ENCODE results near the gene ASCL2. TPM values are rescaled to one million over a fixed set of nuclear protein-coding genes. Genes with fewer than 3 reads are reported as not detected.
A peak's percentile ranks its signal among the peaks of the same experiment; 100 is the strongest.

ASCL2 gene
- total RNA-seq (1 to 10 TPM; 4.8 to 5.8 TPM), polyA plus RNA-seq (ENCODE audit: insufficient read depth, low read depth, low replicate concordance) (1.3 TPM)
- long read RNA-seq, donor 1, partial matches to known transcripts, result 0 of 2 reads
- long read RNA-seq, donor 1, other reads (novel, unspliced or antisense), result 0 of 2 reads
- long read RNA-seq, donor 2, result 0 reads

- intact Hi-C loops (cut with DNase I; ENCODE audit: low total_unique reads), result no loop called here
- WGBS, 2 donors, result 0 to 1% methylated on average over 18 to 72 of the region's 89 CpGs
- DNase-seq, result peak; percentile 16
Measured at GRCh38 chr11:2270322-2271076, at the start of gene ASCL2. Gene ASCL2, minus strand, starts transcription at chr11:2270588. Its CDS starts 256 bp downstream, at chr11:2270332.

GRCh38 chr11:2319791-2320472 lies 49.5 kb upstream of the ASCL2 start:
- Histone ChIP-seq H3K27me3 (no peaks in the 10 kb centered on the region), H3K4me1 (peaks cover 6% of the 10 kb centered on the region), H3K4me3 (no peak overlapping the region), H3K36me3 (ENCODE audit: low read depth, missing control alignments) (no peaks in the 10 kb centered on the region), H3K27ac (no peak overlapping the region), H3K9me3 (no peaks in the 10 kb centered on the region)
- TF ChIP-seq, protein P1, sequence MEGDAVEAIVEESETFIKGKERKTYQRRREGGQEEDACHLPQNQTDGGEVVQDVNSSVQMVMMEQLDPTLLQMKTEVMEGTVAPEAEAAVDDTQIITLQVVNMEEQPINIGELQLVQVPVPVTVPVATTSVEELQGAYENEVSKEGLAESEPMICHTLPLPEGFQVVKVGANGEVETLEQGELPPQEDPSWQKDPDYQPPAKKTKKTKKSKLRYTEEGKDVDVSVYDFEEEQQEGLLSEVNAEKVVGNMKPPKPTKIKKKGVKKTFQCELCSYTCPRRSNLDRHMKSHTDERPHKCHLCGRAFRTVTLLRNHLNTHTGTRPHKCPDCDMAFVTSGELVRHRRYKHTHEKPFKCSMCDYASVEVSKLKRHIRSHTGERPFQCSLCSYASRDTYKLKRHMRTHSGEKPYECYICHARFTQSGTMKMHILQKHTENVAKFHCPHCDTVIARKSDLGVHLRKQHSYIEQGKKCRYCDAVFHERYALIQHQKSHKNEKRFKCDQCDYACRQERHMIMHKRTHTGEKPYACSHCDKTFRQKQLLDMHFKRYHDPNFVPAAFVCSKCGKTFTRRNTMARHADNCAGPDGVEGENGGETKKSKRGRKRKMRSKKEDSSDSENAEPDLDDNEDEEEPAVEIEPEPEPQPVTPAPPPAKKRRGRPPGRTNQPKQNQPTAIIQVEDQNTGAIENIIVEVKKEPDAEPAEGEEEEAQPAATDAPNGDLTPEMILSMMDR (IDR thresholded peaks at IDR 0.05), result no peak
- no peak for TF ChIP-seq POLR2A (IDR thresholded peaks at IDR 0.05)
- no peak for DNase-seq
- intact Hi-C loops (cut with DNase I; ENCODE audit: low total_unique reads), result no loop called here
- 71 to 79% methylated on average over 10 of the region's 10 CpGs for WGBS, 2 donors

More at GRCh38 chr11:2270322-2271076, at the start of gene ASCL2:
- H3K27me3 ChIP-seq, result peaks cover 3% of the 10 kb centered on the region
- H3K4me3 ChIP-seq, result peak within 1 kb of the TSS; percentile 45 to 57
- no peaks in the 10 kb centered on the region for H3K36me3 ChIP-seq (ENCODE audit: low read depth, missing control alignments)
- H3K27ac ChIP-seq, result peak within 1 kb of the TSS in 1 of 2 donors; percentile 69
- peaks cover 9% of the 10 kb centered on the region for H3K4me1 ChIP-seq
- TF ChIP-seq, protein P1 (IDR thresholded peaks at IDR 0.05), result no peak
- TF ChIP-seq POLR2A (IDR thresholded peaks at IDR 0.05), result no peak
- H3K9me3 ChIP-seq, result no peaks in the 10 kb centered on the region

- WGBS, 2 donors, result 83 to 92% methylated on average over 6 to 7 of the region's 7 CpGs
- Histone ChIP-seq H3K4me1 (peaks cover 17% of the 10 kb centered on the region), H3K9me3 (no peaks in the 10 kb centered on the region), H3K36me3 (ENCODE audit: low read depth, missing control alignments) (no peaks in the 10 kb centered on the region), H3K27me3 (no peaks in the 10 kb centered on the region), H3K4me3 (no peak overlapping the region), H3K27ac (no peak overlapping the region)
- DNase-seq, result no peak
- intact Hi-C loops (cut with DNase I; ENCODE audit: low total_unique reads), result no loop called here
- no peak for TF ChIP-seq POLR2A (IDR thresholded peaks at IDR 0.05)
- TF ChIP-seq, protein P1 (IDR thresholded peaks at IDR 0.05), result no peak
Measured at GRCh38 chr11:2318707-2319106, 48.3 kb upstream of the ASCL2 start.

- 89 to 94% methylated on average over 4 of the region's 4 CpGs for WGBS, 2 donors
- H3K27me3 ChIP-seq, result no peaks in the 10 kb centered on the region
- intact Hi-C loops (cut with DNase I; ENCODE audit: low total_unique reads), result no loop called here
- H3K4me3 ChIP-seq, result no peak overlapping the region
- H3K27ac ChIP-seq, result no peak overlapping the region
- no peak for DNase-seq
- H3K4me1 ChIP-seq, result peaks cover 17% of the 10 kb centered on the region
- TF ChIP-seq, protein P1 (IDR thresholded peaks at IDR 0.05), result no peak
- TF ChIP-seq POLR2A (IDR thresholded peaks at IDR 0.05), result no peak
- H3K36me3 ChIP-seq (ENCODE audit: low read depth, missing control alignments), result no peaks in the 10 kb centered on the region
- H3K9me3 ChIP-seq, result no peaks in the 10 kb centered on the region
Measured at GRCh38 chr11:2318123-2318522, 47.7 kb upstream of the ASCL2 start.
